Activated gamma-delta T cell treated with Interleukin-2 at 50 U/mL for 16 hours (primary cell): ENCODE results near the gene HAUS1.
"Not testable (repeated sequence)": the region's sequence is repeated elsewhere in the genome, so short reads cannot be mapped to it uniquely, and the experiment has no call there.

Experiments used
- DNase-seq: peaks from one replicate; pipeline ENCODE4 v3.0.0-alpha.2; 2020

Gene HAUS1

GRCh38 chr18:46104128-46104911, at the start of gene HAUS1:
Gene HAUS1 (plus strand): TSS chr18:46104385. CDS start chr18:46104412, 27 bp downstream.
- DNase-seq, result peak; percentile 81

GRCh38 chr18:46054956-46055837, 49.0 kb upstream of the HAUS1 start:
- DNase-seq, result no peak

GRCh38 chr18:46055838-46056230, 48.4 kb upstream of the HAUS1 start:
- no peak for DNase-seq

GRCh38 chr18:46060359-46060841, 43.8 kb upstream of the HAUS1 start:
- DNase-seq, result no peak

GRCh38 chr18:46061387-46061786, 42.8 kb upstream of the HAUS1 start:
- no peak for DNase-seq

- no peak for DNase-seq
These were observed 42.4 kb upstream of the HAUS1 start for GRCh38 chr18:46061796-46062195.

- DNase-seq, result no peak
These were observed 41.4 kb upstream of the HAUS1 start for GRCh38 chr18:46062781-46063180.

- no peak for DNase-seq
These were observed 36.7 kb upstream of the HAUS1 start for GRCh38 chr18:46067438-46068007.

GRCh38 chr18:46068763-46069162, 35.4 kb upstream of the HAUS1 start:
- no peak for DNase-seq

- no peak for DNase-seq
These were observed 34.7 kb upstream of the HAUS1 start for GRCh38 chr18:46069524-46069923.

GRCh38 chr18:46070232-46070631, 34.0 kb upstream of the HAUS1 start:
- no peak for DNase-seq

- no peak for DNase-seq
These were observed 33.2 kb upstream of the HAUS1 start for GRCh38 chr18:46070815-46071652.

- peak; percentile 58 for DNase-seq
These were observed 32.4 kb upstream of the HAUS1 start, which contains the start of gene PSTPIP2 for GRCh38 chr18:46071653-46072375. Gene PSTPIP2 (minus strand): TSS chr18:46072260. CDS start chr18:46072188, 72 bp downstream.

GRCh38 chr18:46072376-46072867, 31.8 kb upstream of the HAUS1 start:
- no peak for DNase-seq

GRCh38 chr18:46072959-46073358, 31.2 kb upstream of the HAUS1 start:
- no peak for DNase-seq

GRCh38 chr18:46073474-46074331, 30.5 kb upstream of the HAUS1 start:
- peak; percentile 54 for DNase-seq

GRCh38 chr18:46079336-46079735, 24.8 kb upstream of the HAUS1 start:
- DNase-seq, result no peak

GRCh38 chr18:46080156-46080555, 24.0 kb upstream of the HAUS1 start:
- DNase-seq, result no peak

GRCh38 chr18:46084431-46084830, 19.8 kb upstream of the HAUS1 start:
- no peak for DNase-seq

GRCh38 chr18:46088501-46088900, 15.7 kb upstream of the HAUS1 start:
- DNase-seq, result not testable (repeated sequence)
